CD4-positive, alpha-beta T cell treated with Interleukin-17A for 4 hours (primary cell): ENCODE data around the gene CREM.

Experiments used
- DNase-seq: peaks from one replicate; pipeline ENCODE4 v3.0.0-alpha.2; 2020; ENCODE audit warnings: mixed read lengths

Gene CREM

DNA sequence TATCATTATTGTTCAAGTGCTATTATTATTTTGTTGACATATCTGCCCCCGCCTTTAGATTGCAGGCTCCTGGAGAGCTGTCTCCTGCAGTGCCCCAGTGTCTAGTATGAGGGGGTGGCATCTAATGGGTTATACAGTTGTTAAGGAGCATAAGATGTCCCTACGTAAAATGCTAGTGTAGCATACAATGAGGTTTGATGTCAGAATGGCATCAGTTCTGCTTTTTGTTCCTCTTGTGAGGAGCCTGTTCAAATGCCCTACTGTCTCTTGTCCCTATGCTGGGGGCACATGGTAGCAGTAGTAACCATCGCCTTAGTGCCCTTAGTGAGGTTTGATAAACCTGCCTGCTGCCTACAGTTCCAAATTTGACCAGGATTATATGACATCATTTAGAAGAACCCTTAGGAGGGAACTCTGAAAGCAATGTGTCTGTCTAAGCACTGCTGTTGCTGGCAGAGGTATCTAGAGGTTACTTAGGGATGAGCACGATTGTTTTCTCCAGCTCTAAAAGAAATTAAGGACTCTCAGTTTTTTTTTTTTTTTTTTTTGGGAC is 9.7 kb downstream of the CREM start:
- no peak for DNase-seq

DNA sequence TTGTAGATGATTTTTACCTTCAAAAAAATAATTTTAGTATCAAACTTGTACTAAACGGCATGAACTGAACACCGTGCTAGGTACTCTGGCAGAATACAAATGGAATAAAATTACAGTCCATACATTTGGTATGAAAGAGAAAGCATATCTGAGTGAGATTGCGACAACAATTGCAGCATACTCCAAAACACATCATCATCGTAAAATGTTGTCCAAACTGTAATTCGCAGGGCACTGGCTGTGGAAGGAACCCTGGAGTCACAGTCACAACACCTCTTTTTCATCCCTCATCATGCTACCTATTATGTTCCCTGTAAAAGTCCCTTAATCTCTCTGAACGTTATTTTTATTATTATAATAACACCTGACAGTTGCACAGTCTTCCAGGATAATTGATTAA is 13.5 kb downstream of the CREM start:
- no peak for DNase-seq

GRCh38 chr10:35140727-35141126 is 14.1 kb downstream of the CREM start:
- no peak for DNase-seq

DNA sequence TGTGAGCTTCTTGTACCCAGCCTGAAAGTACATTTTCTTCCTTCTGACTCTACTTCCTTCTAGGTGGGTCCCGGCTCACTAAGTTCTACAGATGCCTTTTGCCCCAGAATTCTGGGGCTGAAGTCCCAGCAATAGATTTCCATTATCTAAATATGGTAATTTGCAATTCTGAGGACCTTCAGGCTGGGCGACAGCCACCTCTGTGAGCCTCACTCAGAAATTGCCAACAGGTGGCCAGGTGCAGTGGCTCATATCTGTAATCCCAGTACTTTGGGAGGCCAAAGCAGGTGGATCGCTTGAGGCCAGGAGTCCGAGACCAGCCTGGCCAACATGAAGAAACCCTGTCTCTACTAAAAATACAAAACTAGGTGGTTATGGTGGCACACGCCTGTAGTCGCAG is 23.7 kb downstream of the CREM start:
- DNase-seq: no peak

- no peak for DNase-seq
Observed at GRCh38 chr10:35152992-35153391, 26.3 kb downstream of the CREM start.

DNA sequence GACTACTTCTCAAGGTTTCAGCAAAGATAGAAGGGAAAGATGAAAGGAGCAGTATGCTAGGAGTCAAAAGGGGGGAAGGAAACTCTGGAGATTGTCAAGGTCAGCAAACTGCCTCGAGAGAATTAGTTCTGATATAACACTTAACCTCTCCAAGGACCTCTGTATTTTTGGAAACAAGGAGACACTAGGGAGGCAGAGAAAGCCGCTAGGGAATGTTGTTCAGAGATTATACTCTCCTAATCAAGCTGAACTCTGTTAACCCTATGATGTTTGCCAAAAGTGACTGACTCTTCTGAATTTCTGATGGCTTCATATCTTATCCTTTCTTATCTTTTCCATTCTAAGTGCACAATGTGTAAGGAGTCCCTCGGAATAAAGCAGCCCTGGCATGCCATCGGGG is 27.1 kb downstream of the CREM start:
- DNase-seq: no peak

- DNase-seq: no peak
Observed at GRCh38 chr10:35160743-35161142, 34.1 kb downstream of the CREM start.

GRCh38 chr10:35161906-35162305 is 35.3 kb downstream of the CREM start:
- no peak for DNase-seq

DNA sequence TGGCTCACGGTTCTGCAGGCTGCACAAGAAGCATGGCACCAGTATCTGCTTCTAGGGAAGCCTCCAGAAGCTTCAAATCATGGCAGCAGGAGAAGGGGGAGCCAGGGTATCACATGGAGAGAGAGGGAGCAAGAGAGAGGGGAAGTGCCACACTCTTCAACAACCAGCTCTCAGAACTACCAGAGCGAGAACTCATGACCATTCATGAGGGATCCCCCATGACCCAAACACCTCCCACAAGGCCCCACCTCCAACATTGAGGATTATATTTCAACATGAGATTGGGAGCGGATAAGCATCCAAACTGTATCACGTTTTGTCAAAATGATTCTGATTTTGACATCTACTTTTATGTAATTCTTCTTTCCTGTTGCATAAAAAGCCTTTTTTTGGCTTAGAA is 38.5 kb downstream of the CREM start:
- no peak for DNase-seq

- DNase-seq: no peak
Observed at GRCh38 chr10:35165811-35166210, 39.2 kb downstream of the CREM start.

- DNase-seq: no peak
Observed at GRCh38 chr10:35166607-35167006, 40.0 kb downstream of the CREM start.

DNA sequence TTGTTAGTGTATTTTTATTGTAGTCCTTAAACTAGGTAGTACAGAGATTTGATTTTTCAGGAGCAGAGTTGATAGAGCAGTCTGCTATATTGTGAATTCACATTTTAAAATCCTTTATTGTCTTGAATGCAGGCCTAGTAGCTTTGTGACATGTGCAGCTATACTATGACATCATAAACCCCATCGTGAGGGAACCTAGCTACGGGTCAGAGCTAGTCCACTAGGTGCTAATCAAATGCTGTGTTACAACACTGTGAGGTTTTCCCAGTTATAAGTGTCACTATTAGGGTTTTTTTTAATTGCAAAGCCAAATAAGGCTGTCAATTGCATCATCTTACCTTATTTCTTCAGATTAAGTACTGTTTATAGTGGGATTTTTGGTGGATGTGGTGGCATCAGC is 40.7 kb downstream of the CREM start:
- no peak for DNase-seq

- no peak for DNase-seq
Observed at GRCh38 chr10:35172146-35172545, 45.5 kb downstream of the CREM start.

DNA sequence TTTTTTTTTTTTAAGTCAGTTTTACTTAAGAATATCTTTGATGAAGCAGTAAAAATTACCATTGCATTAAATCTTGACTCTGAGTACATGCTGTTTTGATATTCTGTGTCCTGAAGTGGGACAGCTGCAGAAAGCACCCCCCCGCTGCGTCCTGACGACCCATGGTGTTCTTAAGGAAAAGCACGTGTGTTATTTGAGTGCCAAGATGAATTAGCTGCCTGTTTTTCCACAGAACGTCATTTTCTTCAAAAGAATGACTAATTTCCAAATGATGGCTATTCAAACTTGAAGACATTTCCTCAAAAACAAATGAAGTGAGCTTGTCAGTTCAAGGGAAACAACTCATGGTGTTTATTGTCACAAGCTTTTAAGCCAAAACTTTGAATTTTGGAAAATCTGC is 45.9 kb downstream of the CREM start:
- no peak for DNase-seq

- DNase-seq: no peak
Observed at GRCh38 chr10:35178331-35178730, 51.7 kb downstream of the CREM start.

DNA sequence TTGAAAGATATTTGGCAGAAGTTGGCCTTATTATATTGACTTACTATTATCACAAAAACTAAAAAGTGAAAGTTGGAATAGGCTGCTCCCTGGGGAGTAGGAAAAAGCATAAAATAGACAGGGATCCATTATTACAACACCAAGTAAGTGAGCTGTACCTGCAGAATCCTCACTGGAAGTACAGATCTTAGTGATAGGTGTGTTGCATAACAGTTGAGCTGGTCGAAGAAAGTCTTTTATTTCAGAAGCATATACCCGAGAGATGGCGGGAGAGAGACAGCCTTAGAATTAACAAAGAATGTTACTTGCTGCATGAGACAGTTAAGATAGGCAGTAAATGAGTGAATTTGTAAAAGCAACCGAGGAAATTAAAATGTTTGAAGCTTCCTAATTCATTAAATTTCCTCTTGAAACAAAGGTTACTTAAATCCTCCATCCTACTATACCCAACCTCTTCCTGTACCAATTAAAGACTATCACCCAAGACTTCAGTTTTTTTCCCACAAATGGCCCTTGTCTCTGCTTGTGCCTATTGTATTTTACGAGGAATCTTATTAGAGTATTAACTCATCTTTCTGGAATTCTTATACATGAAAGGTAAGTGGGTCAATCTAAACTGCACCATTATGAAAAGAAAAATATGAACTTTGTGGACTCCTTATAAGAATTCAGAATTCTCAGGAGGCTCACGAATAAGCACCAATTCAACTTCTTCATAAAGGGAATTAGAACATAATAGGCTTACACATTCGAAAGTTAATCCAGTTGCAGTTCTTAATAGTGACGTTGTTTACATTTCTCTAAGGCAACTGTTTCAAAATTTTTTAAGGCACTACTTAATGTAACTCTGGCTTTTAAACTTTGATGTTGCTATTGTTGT is 56.2 kb downstream of the CREM start:
- no peak for DNase-seq

DNA sequence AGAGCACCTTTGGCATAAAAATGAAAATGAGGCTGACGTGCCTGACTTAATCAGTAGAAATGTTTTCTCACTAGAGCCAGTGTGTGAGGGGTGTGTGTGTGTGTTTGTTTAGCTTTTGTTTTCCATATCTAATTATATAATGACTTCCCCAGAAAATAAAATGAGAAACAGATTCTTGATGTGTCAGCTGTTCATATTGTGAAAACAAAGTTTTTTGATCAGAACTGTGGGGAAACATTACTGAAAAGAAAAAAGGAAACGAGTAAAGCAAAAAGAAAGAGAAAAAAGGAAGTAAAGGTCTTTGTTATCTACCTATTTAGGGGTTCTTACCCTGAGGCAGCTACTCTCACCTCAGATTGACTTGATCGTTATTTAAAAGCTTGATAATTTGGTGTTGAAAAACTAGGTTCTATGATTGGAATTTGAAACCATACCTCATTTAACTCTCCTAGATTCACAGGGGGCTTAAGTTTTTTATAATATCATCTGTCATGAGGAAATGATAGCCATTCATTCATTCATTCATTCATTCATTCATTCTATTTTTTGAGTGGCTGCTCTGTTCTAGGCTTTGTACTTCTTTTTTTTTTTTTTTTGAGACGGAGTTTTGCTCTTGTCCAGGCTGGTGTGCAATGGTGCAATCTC is 58.0 kb downstream of the CREM start:
- DNase-seq: no peak

GRCh38 chr10:35185260-35186034 is 58.8 kb downstream of the CREM start:
- no peak for DNase-seq

DNA sequence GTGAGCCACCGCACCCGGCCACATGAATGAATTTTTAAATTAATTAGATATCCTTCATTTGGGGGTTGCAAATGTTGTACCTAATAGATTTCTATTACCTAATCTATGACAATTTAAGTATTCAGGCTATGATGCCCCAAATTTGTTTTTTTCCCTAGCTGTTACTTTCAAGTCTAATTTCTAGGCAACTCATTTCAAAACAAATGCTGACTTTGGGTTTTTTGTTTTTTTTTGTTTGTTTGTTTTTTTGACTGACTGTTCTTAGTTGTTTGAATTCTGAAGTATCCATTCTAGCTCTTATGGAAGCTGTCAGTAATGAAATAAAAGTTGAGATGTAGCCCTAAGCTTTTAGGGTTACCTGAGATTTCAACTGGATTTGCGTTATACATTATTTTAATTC is 62.3 kb downstream of the CREM start:
- no peak for DNase-seq

GRCh38 chr10:35191523-35191922 is 64.9 kb downstream of the CREM start:
- no peak for DNase-seq

DNA sequence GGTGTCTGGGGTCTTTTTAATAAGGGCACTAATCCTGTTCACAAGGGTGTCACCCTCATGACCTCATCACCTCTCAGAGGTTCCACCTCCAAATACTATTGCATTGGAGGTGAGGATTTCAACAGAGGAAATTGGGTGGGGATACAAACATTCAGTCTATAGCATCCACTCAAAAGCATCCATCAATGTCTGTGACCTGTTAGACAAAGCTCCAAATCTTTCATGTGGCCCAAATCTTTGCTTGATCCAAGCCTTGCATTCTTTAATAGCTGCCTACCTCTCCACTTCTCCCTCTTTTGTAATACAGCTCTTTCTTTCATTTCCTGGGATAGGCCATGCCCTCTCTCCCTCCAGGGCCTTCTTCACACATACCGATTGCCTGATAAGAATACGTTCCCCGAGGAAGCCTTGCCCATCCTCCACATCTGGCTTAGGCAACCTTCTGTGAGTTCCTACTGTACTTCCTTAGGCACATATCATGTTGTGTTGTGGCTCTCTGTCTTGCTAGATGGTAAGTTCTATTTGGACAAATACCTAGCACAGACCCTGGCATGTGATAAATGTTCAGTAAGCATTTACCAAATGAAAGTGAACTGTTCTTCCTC is 66.1 kb downstream of the CREM start:
- DNase-seq: no peak

- no peak for DNase-seq
Observed at GRCh38 chr10:35194471-35194870, 67.8 kb downstream of the CREM start.

DNA sequence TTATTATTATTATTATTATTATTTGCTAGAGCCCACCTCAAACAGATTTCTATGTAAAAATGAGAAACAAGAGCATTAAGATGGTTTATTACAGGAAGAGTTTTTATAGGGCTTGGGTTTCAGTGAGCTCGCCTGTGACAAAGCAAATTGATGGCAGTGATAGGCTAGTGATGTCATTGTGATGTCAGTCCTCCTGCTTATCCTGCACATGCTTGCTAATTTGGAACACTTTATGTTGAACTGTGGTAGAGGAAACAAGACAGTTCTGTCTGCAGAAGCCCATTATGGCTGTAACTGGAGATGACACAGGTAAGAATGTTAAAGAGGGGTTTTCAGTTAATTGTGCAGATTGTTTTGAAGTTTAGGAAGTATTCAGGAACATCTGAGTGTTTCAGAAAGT is 68.3 kb downstream of the CREM start:
- DNase-seq: no peak
